Liver (tissue), 9 donors: ENCODE results near the gene IQUB. TPM values are rescaled to one million over a fixed set of nuclear protein-coding genes. Genes with fewer than 3 reads are reported as not detected.

Source experiments
- DNase-seq: peaks from one replicate; pipeline ENCODE4 v3.0.0-alpha.2; 2017; ENCODE audit warnings: low spot score
- H3K27ac ChIP-seq, 2 donors: one replicate each; pipeline ENCODE4 v1.7.0; 2013; ENCODE audit warnings: inconsistent platforms in 2 of 2, low read length in 2 of 2, control low read depth in 1 of 2, low read depth in 1 of 2, mild to moderate bottlenecking in 1 of 2
- H3K27me3 ChIP-seq, 4 donors: one replicate each; pipeline versions ENCODE4 v1.6.1 to v1.7.0; 2013; ENCODE audit warnings: low read length in 3 of 4, inconsistent platforms in 1 of 4, mild to moderate bottlenecking in 1 of 4, moderate library complexity in 1 of 4; ENCODE audit not compliant: control insufficient read depth in 4 of 4, insufficient read depth in 4 of 4
- H3K36me3 ChIP-seq, 4 donors: one replicate each; pipeline versions ENCODE4 v1.6.1 to v1.7.0; 2013; ENCODE audit warnings: low read length in 3 of 4, mild to moderate bottlenecking in 3 of 4, low read depth in 1 of 4, moderate library complexity in 1 of 4; ENCODE audit not compliant: control insufficient read depth in 4 of 4, insufficient read depth in 3 of 4
- H3K4me1 ChIP-seq, 4 donors: one replicate each; pipeline versions ENCODE4 v1.6.1 to v1.7.0; 2013; ENCODE audit warnings: low read length in 3 of 4, mild to moderate bottlenecking in 3 of 4, moderate library complexity in 1 of 4; ENCODE audit not compliant: control insufficient read depth in 4 of 4, insufficient read depth in 4 of 4
- H3K4me3 ChIP-seq, 3 donors: one replicate each; pipeline versions ENCODE4 v1.6.1 to v1.7.0; 2013; ENCODE audit warnings: low read length in 3 of 3, control low read depth in 1 of 3, low read depth in 1 of 3, mild to moderate bottlenecking in 1 of 3
- H3K9ac ChIP-seq, 2 donors: one replicate each; pipeline ENCODE4 v1.7.0; 2013; ENCODE audit warnings: low read length in 2 of 2, mild to moderate bottlenecking in 2 of 2, moderate library complexity in 2 of 2, control low read depth in 1 of 2, low read depth in 1 of 2
- H3K9me3 ChIP-seq, 4 donors: one replicate each; pipeline versions ENCODE4 v1.6.1 to v1.7.0; 2013; ENCODE audit warnings: low read length in 3 of 4; ENCODE audit not compliant: control insufficient read depth in 4 of 4
- EGR1 ChIP-seq, 2 donors: IDR thresholded peaks; 2 replicates each; pipeline ENCODE4 v1.6.1; 2016 to 2018; ENCODE audit warnings: antibody characterized with exemption in 2 of 2, low read depth in 2 of 2
- FOXA1 ChIP-seq: IDR thresholded peaks from 2 replicates; pipeline ENCODE4 v1.6.1; 2016; ENCODE audit warnings: antibody characterized with exemption
- GABPA ChIP-seq, 2 donors: IDR thresholded peaks in 1 of 2; conservative IDR thresholded peaks in 1 of 2; 2 replicates each; pipeline ENCODE4 v1.6.1; 2016; ENCODE audit warnings: antibody characterized with exemption in 2 of 2, mild to moderate bottlenecking in 1 of 2, moderate library complexity in 1 of 2
- HNF4A ChIP-seq, 2 donors: conservative IDR thresholded peaks; 2 replicates each; pipeline ENCODE4 v1.6.1; 2016; ENCODE audit warnings: antibody characterized with exemption in 2 of 2, mild to moderate bottlenecking in 2 of 2
- HNF4G ChIP-seq: IDR thresholded peaks from 2 replicates; pipeline ENCODE4 v1.6.1; 2016; ENCODE audit warnings: antibody characterized with exemption
- JUND ChIP-seq, 2 donors: IDR thresholded peaks; 2 replicates each; pipeline ENCODE4 v1.6.1; 2016; ENCODE audit warnings: antibody characterized with exemption in 2 of 2
- NR2F2 ChIP-seq: IDR thresholded peaks from 2 replicates; pipeline ENCODE4 v1.6.1; 2016; ENCODE audit warnings: antibody characterized with exemption
- RAD21 ChIP-seq, 2 donors: IDR thresholded peaks; 2 replicates each; pipeline ENCODE4 v1.6.1; 2016; ENCODE audit warnings: antibody characterized with exemption in 2 of 2, mild to moderate bottlenecking in 2 of 2
- RXRA ChIP-seq, 2 donors: IDR thresholded peaks; 2 replicates each; pipeline ENCODE4 v1.6.1; 2017 to 2018; ENCODE audit warnings: antibody characterized with exemption in 2 of 2, mild to moderate bottlenecking in 1 of 2
- SP1 ChIP-seq: IDR thresholded peaks from 2 replicates; pipeline ENCODE4 v1.6.1; 2018; ENCODE audit warnings: antibody characterized with exemption, mild to moderate bottlenecking
- TAF1 ChIP-seq: conservative IDR thresholded peaks from 2 replicates; pipeline ENCODE4 v1.6.1; 2016; ENCODE audit warnings: antibody characterized with exemption, mild to moderate bottlenecking
- YY1 ChIP-seq: IDR thresholded peaks from 2 replicates; pipeline ENCODE4 v1.6.1; 2016; ENCODE audit warnings: antibody characterized with exemption, mild to moderate bottlenecking
- WGBS: extraction: QIAGEN DNeasy Blood & Tissue Kit; methylation state at CpG from one replicate; pipeline ENCODE4 v1.1.7; 2013; 5-methylcytosine and 5-hydroxymethylcytosine counted together
- polyA plus RNA-seq, 2 donors: library from polyadenylated mRNA; stranded (reverse) in 1 of 2; unstranded in 1 of 2; fragments of 200-250 nt in 1 of 2; fragments of >200 nt in 1 of 2; fragmentation: Nextera tagmentation in 1 of 2; extraction: Ambion mirVana in 1 of 2; gene quantifications; one replicate each; pipeline versions ENCODE4 v1.2.1 to v1.2.3, GENCODE V29; 2013 to 2015
- total RNA-seq, 2 donors: library from RNA; depleted of rRNA; stranded (reverse); fragments of >200 nt; gene quantifications; one replicate each; pipeline ENCODE4 v1.2.3, GENCODE V29; 2014
- TF ChIP-seq, protein P1 (sequence below): IDR thresholded peaks from 2 replicates; pipeline ENCODE4 v1.6.1; 2016; ENCODE audit warnings: antibody characterized with exemption
- TF ChIP-seq, protein P2 (sequence below): fragments of 150-350 bp; IDR thresholded peaks from 2 replicates; pipeline ENCODE4 v1.5.1; 2017; ENCODE audit warnings: improper control_type of control experiment, low read depth, low read length; ENCODE audit not compliant: missing input control
- TF ChIP-seq, protein P3 (sequence below): IDR thresholded peaks from 2 replicates; pipeline ENCODE4 v1.6.1; 2016; ENCODE audit warnings: antibody characterized with exemption, mild to moderate bottlenecking
- TF ChIP-seq, protein P4 (sequence below): IDR thresholded peaks from 2 replicates; pipeline ENCODE4 v1.6.1; 2016; ENCODE audit warnings: antibody characterized with exemption
- TF ChIP-seq, protein P5 (sequence below): IDR thresholded peaks from 2 replicates; pipeline ENCODE4 v1.6.1; 2016; ENCODE audit warnings: antibody characterized with exemption
- donor health status: healthy.
- donor health status: healthy.
- donor health status: healthy.
- donor health status: healthy.
- donor health status: healthy.

Gene IQUB
- total and polyA plus RNA-seq, 4 donors: 0.03 to 0.25 (median 0.09) TPM

DNA sequence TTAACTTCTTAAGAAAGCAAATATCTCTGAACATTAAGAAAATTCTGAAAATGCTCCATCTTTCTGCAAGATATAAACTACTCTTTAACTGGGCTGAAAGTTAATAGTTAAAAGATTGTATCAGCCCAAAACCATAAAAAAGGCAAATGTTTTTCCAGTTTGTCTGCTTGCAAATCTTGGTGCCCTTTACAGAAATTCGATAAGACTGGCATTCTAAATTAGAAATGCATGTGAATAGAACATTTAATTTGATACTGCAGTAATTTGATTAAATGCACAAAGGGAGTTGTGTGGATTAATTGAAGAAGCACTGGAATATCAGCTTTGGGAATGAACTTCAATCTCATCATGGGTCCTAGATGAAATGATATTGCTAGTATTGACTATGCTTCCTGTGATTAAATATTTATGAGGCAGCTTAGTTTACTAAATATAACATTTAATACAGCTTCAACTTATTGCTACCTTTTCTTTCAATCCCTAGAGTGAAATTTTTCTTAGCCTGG lies 78.4 kb downstream of the IQUB start:
- H3K27me3 ChIP-seq: no peaks in the 10 kb centered on the region
- H3K27ac ChIP-seq: no peak overlapping the region
- no peak overlapping the region for H3K9ac ChIP-seq
- no peaks in the 10 kb centered on the region for H3K36me3 ChIP-seq
- TF ChIP-seq YY1 (no peak), HNF4G (no peak), EGR1 (IDR thresholded peaks at IDR 0.05; ENCODE audit: low read depth in 2 of 2) (no peak), GABPA (IDR thresholded peaks at IDR 0.05 in 1 of 2, conservative IDR thresholded peaks at IDR 0.05 in 1 of 2) (no peak), RXRA (IDR thresholded peaks at IDR 0.05) (no peak), JUND (IDR thresholded peaks at IDR 0.05) (no peak), HNF4A (conservative IDR thresholded peaks at IDR 0.05) (no peak), NR2F2 (no peak), SP1 (no peak), FOXA1 (no peak), TAF1 (no peak), RAD21 (IDR thresholded peaks at IDR 0.05) (no peak)
- TF ChIP-seq, protein P1, sequence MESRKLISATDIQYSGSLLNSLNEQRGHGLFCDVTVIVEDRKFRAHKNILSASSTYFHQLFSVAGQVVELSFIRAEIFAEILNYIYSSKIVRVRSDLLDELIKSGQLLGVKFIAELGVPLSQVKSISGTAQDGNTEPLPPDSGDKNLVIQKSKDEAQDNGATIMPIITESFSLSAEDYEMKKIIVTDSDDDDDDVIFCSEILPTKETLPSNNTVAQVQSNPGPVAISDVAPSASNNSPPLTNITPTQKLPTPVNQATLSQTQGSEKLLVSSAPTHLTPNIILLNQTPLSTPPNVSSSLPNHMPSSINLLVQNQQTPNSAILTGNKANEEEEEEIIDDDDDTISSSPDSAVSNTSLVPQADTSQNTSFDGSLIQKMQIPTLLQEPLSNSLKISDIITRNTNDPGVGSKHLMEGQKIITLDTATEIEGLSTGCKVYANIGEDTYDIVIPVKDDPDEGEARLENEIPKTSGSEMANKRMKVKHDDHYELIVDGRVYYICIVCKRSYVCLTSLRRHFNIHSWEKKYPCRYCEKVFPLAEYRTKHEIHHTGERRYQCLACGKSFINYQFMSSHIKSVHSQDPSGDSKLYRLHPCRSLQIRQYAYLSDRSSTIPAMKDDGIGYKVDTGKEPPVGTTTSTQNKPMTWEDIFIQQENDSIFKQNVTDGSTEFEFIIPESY: no peak
- TF ChIP-seq, protein P2, sequence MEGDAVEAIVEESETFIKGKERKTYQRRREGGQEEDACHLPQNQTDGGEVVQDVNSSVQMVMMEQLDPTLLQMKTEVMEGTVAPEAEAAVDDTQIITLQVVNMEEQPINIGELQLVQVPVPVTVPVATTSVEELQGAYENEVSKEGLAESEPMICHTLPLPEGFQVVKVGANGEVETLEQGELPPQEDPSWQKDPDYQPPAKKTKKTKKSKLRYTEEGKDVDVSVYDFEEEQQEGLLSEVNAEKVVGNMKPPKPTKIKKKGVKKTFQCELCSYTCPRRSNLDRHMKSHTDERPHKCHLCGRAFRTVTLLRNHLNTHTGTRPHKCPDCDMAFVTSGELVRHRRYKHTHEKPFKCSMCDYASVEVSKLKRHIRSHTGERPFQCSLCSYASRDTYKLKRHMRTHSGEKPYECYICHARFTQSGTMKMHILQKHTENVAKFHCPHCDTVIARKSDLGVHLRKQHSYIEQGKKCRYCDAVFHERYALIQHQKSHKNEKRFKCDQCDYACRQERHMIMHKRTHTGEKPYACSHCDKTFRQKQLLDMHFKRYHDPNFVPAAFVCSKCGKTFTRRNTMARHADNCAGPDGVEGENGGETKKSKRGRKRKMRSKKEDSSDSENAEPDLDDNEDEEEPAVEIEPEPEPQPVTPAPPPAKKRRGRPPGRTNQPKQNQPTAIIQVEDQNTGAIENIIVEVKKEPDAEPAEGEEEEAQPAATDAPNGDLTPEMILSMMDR: no peak
- TF ChIP-seq, protein P3, sequence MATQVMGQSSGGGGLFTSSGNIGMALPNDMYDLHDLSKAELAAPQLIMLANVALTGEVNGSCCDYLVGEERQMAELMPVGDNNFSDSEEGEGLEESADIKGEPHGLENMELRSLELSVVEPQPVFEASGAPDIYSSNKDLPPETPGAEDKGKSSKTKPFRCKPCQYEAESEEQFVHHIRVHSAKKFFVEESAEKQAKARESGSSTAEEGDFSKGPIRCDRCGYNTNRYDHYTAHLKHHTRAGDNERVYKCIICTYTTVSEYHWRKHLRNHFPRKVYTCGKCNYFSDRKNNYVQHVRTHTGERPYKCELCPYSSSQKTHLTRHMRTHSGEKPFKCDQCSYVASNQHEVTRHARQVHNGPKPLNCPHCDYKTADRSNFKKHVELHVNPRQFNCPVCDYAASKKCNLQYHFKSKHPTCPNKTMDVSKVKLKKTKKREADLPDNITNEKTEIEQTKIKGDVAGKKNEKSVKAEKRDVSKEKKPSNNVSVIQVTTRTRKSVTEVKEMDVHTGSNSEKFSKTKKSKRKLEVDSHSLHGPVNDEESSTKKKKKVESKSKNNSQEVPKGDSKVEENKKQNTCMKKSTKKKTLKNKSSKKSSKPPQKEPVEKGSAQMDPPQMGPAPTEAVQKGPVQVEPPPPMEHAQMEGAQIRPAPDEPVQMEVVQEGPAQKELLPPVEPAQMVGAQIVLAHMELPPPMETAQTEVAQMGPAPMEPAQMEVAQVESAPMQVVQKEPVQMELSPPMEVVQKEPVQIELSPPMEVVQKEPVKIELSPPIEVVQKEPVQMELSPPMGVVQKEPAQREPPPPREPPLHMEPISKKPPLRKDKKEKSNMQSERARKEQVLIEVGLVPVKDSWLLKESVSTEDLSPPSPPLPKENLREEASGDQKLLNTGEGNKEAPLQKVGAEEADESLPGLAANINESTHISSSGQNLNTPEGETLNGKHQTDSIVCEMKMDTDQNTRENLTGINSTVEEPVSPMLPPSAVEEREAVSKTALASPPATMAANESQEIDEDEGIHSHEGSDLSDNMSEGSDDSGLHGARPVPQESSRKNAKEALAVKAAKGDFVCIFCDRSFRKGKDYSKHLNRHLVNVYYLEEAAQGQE: no peak
- TF ChIP-seq, protein P4, sequence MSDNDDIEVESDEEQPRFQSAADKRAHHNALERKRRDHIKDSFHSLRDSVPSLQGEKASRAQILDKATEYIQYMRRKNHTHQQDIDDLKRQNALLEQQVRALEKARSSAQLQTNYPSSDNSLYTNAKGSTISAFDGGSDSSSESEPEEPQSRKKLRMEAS: no peak
- 43% methylated on average over 1 of the region's 1 CpG for WGBS
- H3K9me3 ChIP-seq: no peaks in the 10 kb centered on the region
- no peak for DNase-seq
- no peaks in the 10 kb centered on the region for H3K4me1 ChIP-seq
- no peak overlapping the region for H3K4me3 ChIP-seq

DNA sequence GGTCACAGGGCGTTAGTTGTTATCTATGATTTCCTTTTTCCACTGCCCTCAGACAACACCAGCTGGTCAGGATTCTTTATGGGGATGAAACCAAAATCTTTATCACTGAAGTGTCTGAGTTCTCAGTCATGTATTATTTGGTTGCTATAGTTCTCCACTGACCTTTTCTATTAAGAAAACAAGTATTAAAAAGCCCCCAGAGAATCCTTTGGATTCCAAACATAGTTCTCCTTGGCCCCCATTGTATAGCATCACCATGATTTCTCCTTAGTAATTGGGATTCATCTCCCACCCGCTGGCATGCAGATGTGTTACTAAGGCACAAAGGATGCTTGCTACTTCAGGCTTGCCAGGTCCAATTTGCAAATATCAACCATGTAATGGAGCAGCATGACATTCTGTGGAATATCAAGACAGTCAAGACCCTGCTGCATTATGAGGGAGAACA lies 94.3 kb downstream of the IQUB start:
- no peaks in the 10 kb centered on the region for H3K4me1 ChIP-seq
- no peak for TF ChIP-seq NR2F2
- TF ChIP-seq, protein P2: no peak
- TF ChIP-seq, protein P5, sequence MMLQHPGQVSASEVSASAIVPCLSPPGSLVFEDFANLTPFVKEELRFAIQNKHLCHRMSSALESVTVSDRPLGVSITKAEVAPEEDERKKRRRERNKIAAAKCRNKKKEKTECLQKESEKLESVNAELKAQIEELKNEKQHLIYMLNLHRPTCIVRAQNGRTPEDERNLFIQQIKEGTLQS: no peak
- DNase-seq: no peak
- WGBS: 31% methylated on average over 2 of the region's 2 CpGs
- no peaks in the 10 kb centered on the region for H3K36me3 ChIP-seq
- H3K27me3 ChIP-seq: no peaks in the 10 kb centered on the region
- no peaks in the 10 kb centered on the region for H3K9me3 ChIP-seq
- H3K9ac ChIP-seq: no peak overlapping the region
- no peak overlapping the region for H3K27ac ChIP-seq
- H3K4me3 ChIP-seq: no peak overlapping the region
